Measurements from ENCODE around the gene ILDR1.
"Not testable (repeated sequence)": the region's sequence is repeated elsewhere in the genome, so short reads cannot be mapped to it uniquely, and the experiment has no call there.

The ILDR1 gene

DNA sequence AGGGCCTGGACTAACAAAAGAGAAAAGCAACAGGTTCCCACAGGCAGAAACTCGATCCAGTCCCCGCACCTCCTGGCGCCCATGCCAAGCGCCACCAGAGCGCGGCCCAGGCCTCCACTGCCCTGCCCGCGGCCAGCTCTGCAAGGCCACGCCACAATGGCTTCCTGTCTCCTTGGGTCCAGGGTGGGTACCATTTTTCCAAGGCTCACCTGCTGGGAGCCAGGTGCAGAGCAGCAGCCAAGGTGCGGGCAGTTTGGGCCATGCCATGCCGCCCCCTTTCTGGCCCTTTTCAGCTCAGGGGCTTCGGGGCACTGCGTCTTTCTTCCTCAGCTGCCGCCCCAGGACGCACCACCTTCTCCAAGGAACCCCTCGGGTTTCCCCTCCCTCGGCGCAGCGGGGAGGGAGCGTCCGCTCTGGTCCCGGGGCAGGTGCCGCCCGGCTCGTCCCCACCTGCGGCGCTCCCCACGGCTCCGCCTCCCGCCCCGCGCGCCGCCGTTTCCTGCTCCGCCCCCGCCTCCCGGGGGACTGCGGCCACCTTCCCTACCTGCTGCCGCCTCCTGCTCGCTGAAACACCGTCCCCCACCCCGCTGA lies at the start of gene ILDR1:
Gene ILDR1, minus strand, starts transcription at position 437 of the 591 bp plus-strand sequence. Its CDS starts 170 bp downstream, at position 267.
- DNase-seq (ENCODE audit: low read depth): no peak
- no peak within 1 kb of the TSS for H3K4me3 ChIP-seq (ENCODE audit: low read depth, low read length)

DNA sequence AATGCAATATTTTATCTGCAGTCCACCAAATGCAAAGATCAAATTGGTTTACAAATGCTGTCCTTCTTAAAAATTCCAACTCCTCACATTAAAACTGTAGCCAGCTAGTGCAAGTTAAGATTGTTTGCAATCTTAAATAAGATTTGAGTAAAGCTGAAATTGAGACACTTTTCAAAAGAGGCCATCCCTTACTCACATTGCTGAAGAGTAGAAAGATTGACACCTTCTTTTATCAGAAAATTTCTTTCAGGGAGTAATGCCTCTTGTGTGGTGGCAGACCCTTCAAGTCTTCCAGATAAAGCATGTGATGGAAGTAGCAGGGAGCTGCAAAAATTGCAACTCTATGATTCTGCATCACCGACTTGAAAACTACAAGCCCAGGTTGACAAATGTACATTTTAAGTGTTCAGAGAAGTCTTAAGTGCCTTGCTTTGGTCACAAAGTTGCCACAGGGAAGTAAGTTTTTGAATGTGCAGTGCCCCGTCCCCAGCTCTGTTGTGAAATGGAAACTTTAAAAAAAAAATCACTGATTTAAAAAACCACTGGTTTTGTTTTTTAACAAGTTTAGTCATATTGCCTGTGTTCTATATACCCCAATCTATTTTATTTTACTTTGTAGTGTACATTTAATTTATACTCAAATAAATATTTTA lies 45.7 kb upstream of the ILDR1 start:
- no peak for DNase-seq (ENCODE audit: low read depth)
- H3K4me3 ChIP-seq (ENCODE audit: low read depth, low read length): no peak overlapping the region

DNA sequence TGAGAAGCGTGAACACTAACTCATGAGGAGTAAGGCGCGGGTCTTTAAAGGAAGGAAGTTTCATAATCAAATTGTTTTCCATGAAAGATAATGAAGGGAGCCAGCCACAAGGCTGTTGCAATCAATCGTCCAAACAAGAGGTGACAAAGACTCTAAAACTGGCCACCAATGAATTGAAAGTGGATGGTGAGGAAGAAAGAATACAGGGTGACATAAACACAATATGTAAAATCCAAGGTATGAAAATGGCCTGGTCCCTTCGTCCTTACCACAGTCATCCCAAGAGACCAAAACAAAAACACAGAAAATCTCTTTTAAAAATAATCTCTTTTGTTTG lies 45.1 kb upstream of the ILDR1 start:
- DNase-seq (ENCODE audit: low read depth): no peak
- H3K4me3 ChIP-seq (ENCODE audit: low read depth, low read length): no peak overlapping the region

- DNase-seq (ENCODE audit: low read depth): no peak
- no peak overlapping the region for H3K4me3 ChIP-seq (ENCODE audit: low read depth, low read length)
Observed at GRCh38 chr3:122066331-122067213, 44.5 kb upstream of the ILDR1 start.

- no peak overlapping the region for H3K4me3 ChIP-seq (ENCODE audit: low read depth, low read length)
Observed at GRCh38 chr3:122064326-122064725, 42.3 kb upstream of the ILDR1 start.

GRCh38 chr3:122063908-122064307 lies 41.9 kb upstream of the ILDR1 start:
- DNase-seq (ENCODE audit: low read depth): no peak
- no peak overlapping the region for H3K4me3 ChIP-seq (ENCODE audit: low read depth, low read length)

More at GRCh38 chr3:122064326-122064725, 42.3 kb upstream of the ILDR1 start:
- DNase-seq (ENCODE audit: low read depth): no peak

GRCh38 chr3:122060040-122060698 lies 38.1 kb upstream of the ILDR1 start:
- DNase-seq (ENCODE audit: low read depth): no peak
- H3K4me3 ChIP-seq (ENCODE audit: low read depth, low read length): no peak overlapping the region

GRCh38 chr3:122058294-122058693 lies 36.2 kb upstream of the ILDR1 start:
- no peak overlapping the region for H3K4me3 ChIP-seq (ENCODE audit: low read depth, low read length)
- no peak for DNase-seq (ENCODE audit: low read depth)

DNA sequence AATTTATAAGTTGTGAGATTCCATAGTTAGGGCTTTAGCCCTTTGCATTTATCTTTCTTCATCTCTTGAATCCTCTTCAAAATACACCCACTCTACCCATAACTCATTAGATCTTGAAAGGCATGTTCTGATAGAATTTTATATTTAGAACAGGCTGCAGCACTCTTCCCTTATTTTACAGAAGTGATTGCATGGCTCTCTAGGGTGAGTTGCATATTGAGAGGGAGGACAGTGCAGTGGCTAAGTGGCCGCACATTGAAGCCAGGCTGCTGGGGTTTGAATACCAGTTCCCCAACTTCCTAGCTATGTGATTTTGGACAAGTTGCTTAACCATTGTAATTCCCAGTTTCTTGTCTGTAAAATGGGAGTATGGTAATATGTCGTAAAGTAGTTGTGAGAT lies 35.6 kb upstream of the ILDR1 start:
- no peak overlapping the region for H3K4me3 ChIP-seq (ENCODE audit: low read depth, low read length)
- DNase-seq (ENCODE audit: low read depth): no peak

GRCh38 chr3:122055215-122055614 lies 33.2 kb upstream of the ILDR1 start, which contains the start of gene CD86:
Gene CD86 (plus strand): TSS chr3:122055362. CDS start chr3:122055490, 128 bp downstream.
- no peak for DNase-seq (ENCODE audit: low read depth)

GRCh38 chr3:122052968-122053367 lies 30.9 kb upstream of the ILDR1 start:
- H3K4me3 ChIP-seq (ENCODE audit: low read depth, low read length): no peak overlapping the region
- no peak for DNase-seq (ENCODE audit: low read depth)

More at GRCh38 chr3:122055215-122055614, 33.2 kb upstream of the ILDR1 start, which contains the start of gene CD86:
- no peak within 1 kb of the TSS for H3K4me3 ChIP-seq (ENCODE audit: low read depth, low read length)

- H3K4me3 ChIP-seq (ENCODE audit: low read depth, low read length); DNase-seq (ENCODE audit: low read depth): not testable (repeated sequence)
Observed at GRCh38 chr3:122047773-122048172, 25.7 kb upstream of the ILDR1 start.

DNA sequence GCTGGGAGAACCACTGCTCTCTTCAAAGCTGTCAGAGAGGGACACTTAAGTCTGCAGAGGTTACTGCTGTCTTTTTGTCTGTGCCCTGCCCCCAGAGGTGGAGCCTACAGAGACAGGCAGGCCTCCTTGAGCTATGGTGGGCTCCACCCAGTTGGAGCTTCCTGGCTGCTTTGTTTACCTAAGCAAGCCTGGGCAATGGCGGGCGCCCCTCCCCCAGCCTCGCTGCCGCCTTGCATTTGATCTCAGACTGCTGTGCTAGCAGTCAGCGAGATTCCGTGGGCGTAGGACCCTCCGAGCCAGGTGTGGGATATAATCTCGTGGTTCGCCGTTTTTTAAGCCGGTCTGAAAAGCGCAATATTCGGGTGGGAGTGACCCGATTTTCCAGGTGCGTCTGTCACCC lies 25.2 kb upstream of the ILDR1 start:
- DNase-seq (ENCODE audit: low read depth); H3K4me3 ChIP-seq (ENCODE audit: low read depth, low read length): not testable (repeated sequence)

- no peak for DNase-seq (ENCODE audit: low read depth)
- H3K4me3 ChIP-seq (ENCODE audit: low read depth, low read length): no peak overlapping the region
Observed at GRCh38 chr3:122033023-122033422, 11.0 kb upstream of the ILDR1 start.

GRCh38 chr3:122032531-122032930 lies 10.5 kb upstream of the ILDR1 start:
- DNase-seq (ENCODE audit: low read depth): no peak
- no peak overlapping the region for H3K4me3 ChIP-seq (ENCODE audit: low read depth, low read length)

GRCh38 chr3:122031123-122031468 lies 9.0 kb upstream of the ILDR1 start:
- no peak overlapping the region for H3K4me3 ChIP-seq (ENCODE audit: low read depth, low read length)
- no peak for DNase-seq (ENCODE audit: low read depth)

GRCh38 chr3:122030381-122031122 lies 8.5 kb upstream of the ILDR1 start:
- H3K4me3 ChIP-seq (ENCODE audit: low read depth, low read length): no peak overlapping the region
- DNase-seq (ENCODE audit: low read depth): no peak

DNA sequence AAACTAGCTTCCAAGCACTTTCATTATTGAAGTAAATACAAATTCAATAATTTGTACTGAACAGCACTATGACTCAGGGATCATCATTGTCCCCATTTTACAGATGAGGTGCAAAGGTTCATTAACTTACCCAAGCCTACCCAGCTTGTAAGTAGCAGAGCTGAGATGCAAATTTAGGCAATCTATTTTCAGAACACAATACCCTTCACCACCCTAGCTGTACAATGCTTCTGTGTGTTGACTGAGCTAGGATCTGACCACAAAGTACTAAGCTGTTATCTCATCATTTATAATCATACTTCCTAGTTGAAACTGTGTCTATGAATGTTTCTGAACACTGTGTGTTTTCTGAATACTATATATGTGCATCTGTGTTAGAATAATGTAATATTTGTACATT lies 3.2 kb upstream of the ILDR1 start:
- DNase-seq (ENCODE audit: low read depth): no peak

GRCh38 chr3:122024800-122025199 lies 2.8 kb upstream of the ILDR1 start:
- H3K4me3 ChIP-seq (ENCODE audit: low read depth, low read length): no peak overlapping the region
- DNase-seq (ENCODE audit: low read depth): no peak

More for the DNA sequence above, 3.2 kb upstream of the ILDR1 start:
- H3K4me3 ChIP-seq (ENCODE audit: low read depth, low read length): no peak overlapping the region
